Endothelial cell of umbilical vein (primary cell): ENCODE measurements around the gene NME4. TPM values are rescaled to one million over a fixed set of nuclear protein-coding genes. Genes with fewer than 3 reads are reported as not detected.

Source experiments
- BruUV-seq: library from RNA; stranded (reverse); fragments of 400-500 nt; replicated peaks from 2 replicates; lab custom pipeline; 2021; lab: Mats Ljungman, UMichigan
- CTCF ChIA-PET: fragments of 300-600, 350-600 bp; sonication (Branson Sonifier 250); formaldehyde crosslinking; loops from one replicate; lab custom pipeline; 2021; ENCODE audit warnings: antibody characterized with exemption, inconsistent platforms; lab: Charles Lee
- POLR2A ChIA-PET: fragments of 300-600, 350-600 bp; sonication (Branson Sonifier 250); formaldehyde crosslinking; loops from one replicate; lab custom pipeline; 2021; ENCODE audit warnings: antibody characterized with exemption, inconsistent platforms; lab: Charles Lee
- DNase-seq: peaks from one replicate; pipeline ENCODE4 v3.0.0-alpha.2; 2011; ENCODE audit warnings: low read depth, low spot score
- FAIRE-seq: peaks from 2 replicates; lab custom pipeline; 2011; peaks lifted over from hg19 to GRCh38; lab: Jason Lieb, UNC
- H2AFZ ChIP-seq: 2 replicates; pipeline ENCODE4 v1.6.0; 2012; ENCODE audit warnings: low read depth, low read length, control low read depth, inconsistent platforms
- H3K27ac ChIP-seq: 2 replicates; pipeline ENCODE4 v1.5.1; 2011; ENCODE audit warnings: low read depth, mild to moderate bottlenecking, control low read depth, low read length, moderate library complexity; ENCODE audit not compliant: insufficient read depth
- H3K27me3 ChIP-seq, 2 experiments: 2 replicates each; pipeline versions ENCODE4 v1.6.0 to v1.6.1; 2011; ENCODE audit warnings: low read length in 2 of 2, mixed read lengths in 1 of 2; ENCODE audit not compliant: control insufficient read depth in 2 of 2, insufficient read depth in 2 of 2
- H3K36me3 ChIP-seq, 2 experiments: 2 replicates in 1 of 2; 3 replicates in 1 of 2; pipeline ENCODE4 v1.5.1; 2011; ENCODE audit warnings: low read length in 2 of 2, mild to moderate bottlenecking in 1 of 2, moderate library complexity in 1 of 2; ENCODE audit not compliant: control insufficient read depth in 2 of 2, insufficient read depth in 2 of 2; ENCODE audit errors: extremely low read depth in 1 of 2
- H3K4me1 ChIP-seq: 3 replicates; pipeline ENCODE4 v1.5.1; 2011; ENCODE audit warnings: mild to moderate bottlenecking, low read length; ENCODE audit not compliant: control insufficient read depth, insufficient read depth; ENCODE audit errors: extremely low read depth
- H3K4me2 ChIP-seq: 2 replicates; pipeline ENCODE4 v1.6.1; 2011; ENCODE audit warnings: low read length, control low read depth, mixed read lengths; ENCODE audit not compliant: insufficient read depth
- H3K4me3 ChIP-seq, 3 experiments: fragments of 200-600 bp in 1 of 3; sonication (generic), shearing (Covaris generic) in 1 of 3; replicated peaks in 1 of 3; 2 replicates each; pipeline ENCODE4 v1.5.1; 2011 to 2016; ENCODE audit warnings: control low read depth in 3 of 3, low read length in 3 of 3, mild to moderate bottlenecking in 2 of 3, inconsistent platforms in 1 of 3, low read depth in 1 of 3, moderate library complexity in 1 of 3; ENCODE audit not compliant: insufficient read depth in 1 of 3
- H3K79me2 ChIP-seq: 2 replicates; pipeline ENCODE4 v1.6.0; 2012; ENCODE audit warnings: low read length, inconsistent platforms; ENCODE audit not compliant: control insufficient read depth, insufficient read depth
- H3K9ac ChIP-seq: replicated peaks from 2 replicates; pipeline ENCODE3; 2011; ENCODE audit warnings: low read length, control low read depth; ENCODE audit not compliant: insufficient read depth; ENCODE audit errors: extremely low read depth
- H3K9me1 ChIP-seq: replicated peaks from 3 replicates; pipeline ENCODE4 v1.6.0; 2011; ENCODE audit warnings: mild to moderate bottlenecking, low read length; ENCODE audit not compliant: control insufficient read depth, insufficient read depth; ENCODE audit errors: extremely low read depth
- H3K9me3 ChIP-seq: replicated peaks from 2 replicates; pipeline ENCODE4 v1.5.1; 2012; ENCODE audit warnings: low read length, inconsistent platforms; ENCODE audit not compliant: control insufficient read depth, insufficient read depth
- H4K20me1 ChIP-seq: replicated peaks from 2 replicates; pipeline ENCODE3; 2011; ENCODE audit warnings: mild to moderate bottlenecking, low read length; ENCODE audit not compliant: control insufficient read depth, insufficient read depth; ENCODE audit errors: extremely low read depth
- CTCF ChIP-seq, 2 donors: IDR thresholded peaks; 1 replicate in 1 of 2; 2 replicates in 1 of 2; pipeline ENCODE4 v1.5.1; 2011; ENCODE audit warnings: low read length in 2 of 2, mild to moderate bottlenecking in 2 of 2, moderate library complexity in 2 of 2, control low read depth in 1 of 2, inconsistent platforms in 1 of 2, low read depth in 1 of 2; ENCODE audit not compliant: insufficient read depth in 1 of 2; ENCODE audit errors: extremely low read depth in 1 of 2
- GATA2 ChIP-seq: IDR thresholded peaks from 2 replicates; pipeline ENCODE4 v1.7.0; 2011; ENCODE audit warnings: low read depth, mild to moderate bottlenecking, moderate library complexity, mixed read lengths, low read length; ENCODE audit not compliant: insufficient read length, insufficient read depth
- JUN ChIP-seq: IDR thresholded peaks from 2 replicates; pipeline ENCODE4 v1.6.1; 2011; ENCODE audit warnings: borderline replicate concordance, low read depth; ENCODE audit not compliant: insufficient read length, insufficient read depth
- MAX ChIP-seq: IDR thresholded peaks from 2 replicates; pipeline ENCODE4 v1.6.1; 2011; ENCODE audit not compliant: insufficient read depth, insufficient read length
- POLR2AphosphoS5 ChIP-seq: IDR thresholded peaks from 2 replicates; pipeline ENCODE4 v1.6.1; 2012; ENCODE audit warnings: low read depth, mild to moderate bottlenecking, control low read depth, low read length, moderate library complexity; ENCODE audit not compliant: insufficient read depth
- dilution Hi-C: fragments of 300-500 bp; cut with MboI; formaldehyde crosslinking; loops from one replicate; pipeline ENCODE4 v1.15.0; 2019; ENCODE audit warnings: low sequenced_read_pairs; ENCODE audit not compliant: extremely low pct_ligation_motif_present
- intact Hi-C: fragments of 100-400 bp; cut with micrococcal nuclease; formaldehyde crosslinking; loops from one replicate; pipeline ENCODE4 v1.10.0; 2022
- polyA plus RNA-seq, 4 experiments: library from polyadenylated mRNA; depleted of rRNA in 3 of 4; stranded (reverse) in 3 of 4; unstranded in 1 of 4; fragments of >200 nt; gene quantifications; 2 replicates each; pipeline versions ENCODE4 v1.2.1 to v1.2.3, GENCODE V29; 2011 to 2012; ENCODE audit warnings: missing spikeins in 1 of 4
- total RNA-seq: library from RNA; stranded (reverse); gene quantifications from 2 replicates; pipeline ENCODE4 v1.2.3, GENCODE V29; 2021

NME4 gene
- total and polyA plus RNA-seq, 2 donors (not counting 3 experiments of a cell fraction or from before 2014, with no cell fraction given) = 170 to 264 TPM

GRCh38 chr16:396605-397004 lies 394 bp upstream of the NME4 start:
- peaks cover 0 to 7% of the 10 kb centered on the region in 2 experiments for H3K36me3 ChIP-seq
- BruUV-seq = no TSS peak
- DNase-seq (peak; percentile 55), FAIRE-seq (peak; percentile 71)
- peak overlapping the region; percentile 77 for H2AFZ ChIP-seq
- no peaks in the 10 kb centered on the region for H3K27me3 ChIP-seq
- H3K27ac ChIP-seq = no peak overlapping the region
- intact Hi-C loops (loop anchor here (1.0 to 2.0 kb wide), 2 partner anchors 12 to 130 kb away; partner anchors contain the start of gene CAPN15), dilution Hi-C loops (no loop called here)
- H3K9me3 ChIP-seq = no peaks in the 10 kb centered on the region
- POLR2A ChIA-PET = interaction anchor here (0.6 kb wide), 1 partner anchor 9 kb away, joined by 3 read pairs; no protein-coding TSS in a partner anchor
- peak overlapping the region; percentile 67 for H3K4me2 ChIP-seq
- no peaks in the 10 kb centered on the region for H3K9me1 ChIP-seq
- peak overlapping the region; percentile 71 for H3K9ac ChIP-seq
- peaks cover 10% of the 10 kb centered on the region for H3K4me1 ChIP-seq
- no peaks in the 10 kb centered on the region for H4K20me1 ChIP-seq
- TF ChIP-seq MAX (peak; percentile 18), JUN (no peak), GATA2 (no peak), POLR2AphosphoS5 (no peak), CTCF (IDR thresholded peaks at IDR 0.05; ENCODE audit: extremely low read depth in 1 of 2, insufficient read depth in 1 of 2, low read depth in 1 of 2, low read length in 2 of 2) (no peak)
- peak overlapping the region in 2 of 3 experiments; percentile 57 to 72 for H3K4me3 ChIP-seq
- CTCF ChIA-PET = interaction anchor here (0.8 kb wide), 2 partner anchors 28 to 101 kb away, joined by 3 read pairs; partner anchors contain the start of gene RAB11FIP3
- H3K79me2 ChIP-seq = peaks cover 5% of the 10 kb centered on the region
